ENCODE data around the gene LHPP.

Gene LHPP

DNA sequence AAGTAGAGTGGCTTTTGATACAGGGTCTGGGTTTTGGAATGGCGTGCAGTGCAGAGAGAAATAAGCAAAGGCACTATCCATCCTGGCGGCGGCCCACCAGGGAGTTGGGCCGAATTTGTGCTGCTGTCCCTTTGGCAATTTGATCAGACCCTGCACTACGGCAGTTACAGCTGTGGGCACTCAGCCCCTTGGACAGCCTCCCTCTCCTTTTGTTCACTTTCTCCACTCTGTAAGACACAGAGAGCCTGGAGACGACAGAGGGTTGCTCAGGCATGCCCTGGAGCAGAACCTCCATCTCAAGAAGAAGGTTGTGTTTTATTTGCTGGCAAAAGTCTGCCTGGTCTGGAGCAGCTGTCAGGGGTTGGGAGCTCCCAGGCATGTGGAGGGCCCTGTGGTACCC, 55.8 kb downstream of the LHPP start:
- CTCF ChIA-PET: interaction anchor here (1.0 to 1.4 kb wide), 2 partner anchors 12 to 310 kb away, joined by 4 to 7 read pairs; no protein-coding TSS in a partner anchor
- no peak for DNase-seq (ENCODE audit: low read depth, low spot score)
- TF ChIP-seq, protein P1, sequence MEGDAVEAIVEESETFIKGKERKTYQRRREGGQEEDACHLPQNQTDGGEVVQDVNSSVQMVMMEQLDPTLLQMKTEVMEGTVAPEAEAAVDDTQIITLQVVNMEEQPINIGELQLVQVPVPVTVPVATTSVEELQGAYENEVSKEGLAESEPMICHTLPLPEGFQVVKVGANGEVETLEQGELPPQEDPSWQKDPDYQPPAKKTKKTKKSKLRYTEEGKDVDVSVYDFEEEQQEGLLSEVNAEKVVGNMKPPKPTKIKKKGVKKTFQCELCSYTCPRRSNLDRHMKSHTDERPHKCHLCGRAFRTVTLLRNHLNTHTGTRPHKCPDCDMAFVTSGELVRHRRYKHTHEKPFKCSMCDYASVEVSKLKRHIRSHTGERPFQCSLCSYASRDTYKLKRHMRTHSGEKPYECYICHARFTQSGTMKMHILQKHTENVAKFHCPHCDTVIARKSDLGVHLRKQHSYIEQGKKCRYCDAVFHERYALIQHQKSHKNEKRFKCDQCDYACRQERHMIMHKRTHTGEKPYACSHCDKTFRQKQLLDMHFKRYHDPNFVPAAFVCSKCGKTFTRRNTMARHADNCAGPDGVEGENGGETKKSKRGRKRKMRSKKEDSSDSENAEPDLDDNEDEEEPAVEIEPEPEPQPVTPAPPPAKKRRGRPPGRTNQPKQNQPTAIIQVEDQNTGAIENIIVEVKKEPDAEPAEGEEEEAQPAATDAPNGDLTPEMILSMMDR (IDR thresholded peaks at IDR 0.05; ENCODE audit: insufficient read depth, low read length, missing control alignments): no peak
- POLR2A ChIA-PET: no interaction called here
- no peak overlapping the region for H3K4me3 ChIP-seq (ENCODE audit: low read depth, low read length)

DNA sequence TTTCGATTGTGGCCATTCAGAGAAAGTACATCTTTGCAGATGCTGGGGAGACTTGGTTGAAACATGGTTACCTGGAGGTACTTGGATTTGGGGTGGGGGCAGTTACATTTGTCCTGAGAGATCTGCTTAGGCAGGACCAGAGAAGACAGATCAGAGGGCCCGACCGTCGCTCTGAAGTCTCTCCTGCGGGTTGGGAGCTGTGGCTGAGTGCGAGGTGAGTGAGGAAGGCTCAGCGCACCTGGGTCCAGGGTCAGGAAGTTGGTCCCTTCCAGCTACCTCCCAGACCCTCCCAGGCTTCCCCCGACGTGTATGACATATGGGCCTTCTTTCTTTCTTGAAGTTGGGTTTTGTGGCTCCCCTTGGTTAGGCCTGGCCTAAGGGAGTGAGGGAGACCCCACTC, 56.3 kb downstream of the LHPP start:
- ChIA-PET CTCF (interaction anchor here (1.4 kb wide), 1 partner anchor 12 kb away, joined by 7 read pairs; no protein-coding TSS in a partner anchor), POLR2A (no interaction called here)
- no peak for DNase-seq (ENCODE audit: low read depth, low spot score)
- TF ChIP-seq, protein P1 (IDR thresholded peaks at IDR 0.05; ENCODE audit: insufficient read depth, low read length, missing control alignments): no peak
- no peak overlapping the region for H3K4me3 ChIP-seq (ENCODE audit: low read depth, low read length)

DNA sequence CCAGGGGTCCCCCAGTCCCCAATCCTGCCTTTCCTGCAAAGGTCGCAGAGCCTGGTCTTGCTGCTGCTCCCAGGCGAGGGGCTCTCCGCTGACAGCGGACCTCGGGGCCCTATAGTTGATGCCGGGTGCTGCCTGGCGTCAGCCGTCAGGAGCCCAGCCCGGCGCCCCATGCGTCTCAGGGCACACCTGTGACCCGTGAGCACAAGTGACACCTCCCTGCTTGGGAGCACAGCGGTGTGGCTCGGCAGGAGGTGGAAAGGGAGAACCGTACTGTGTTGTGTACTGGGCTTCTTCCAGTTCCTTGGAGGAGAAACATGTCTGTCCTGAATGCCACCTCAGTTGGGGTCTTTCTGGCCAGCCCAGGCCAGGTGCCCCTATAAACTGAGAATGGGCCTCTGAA, 56.7 kb downstream of the LHPP start:
- ChIA-PET CTCF (interaction anchor here (1.4 kb wide), 1 partner anchor 11 kb away, joined by 7 read pairs; no protein-coding TSS in a partner anchor), POLR2A (no interaction called here)
- no peak overlapping the region for H3K4me3 ChIP-seq (ENCODE audit: low read depth, low read length)
- DNase-seq (ENCODE audit: low read depth, low spot score): no peak
- TF ChIP-seq, protein P1 (IDR thresholded peaks at IDR 0.05; ENCODE audit: insufficient read depth, low read length, missing control alignments): no peak

DNA sequence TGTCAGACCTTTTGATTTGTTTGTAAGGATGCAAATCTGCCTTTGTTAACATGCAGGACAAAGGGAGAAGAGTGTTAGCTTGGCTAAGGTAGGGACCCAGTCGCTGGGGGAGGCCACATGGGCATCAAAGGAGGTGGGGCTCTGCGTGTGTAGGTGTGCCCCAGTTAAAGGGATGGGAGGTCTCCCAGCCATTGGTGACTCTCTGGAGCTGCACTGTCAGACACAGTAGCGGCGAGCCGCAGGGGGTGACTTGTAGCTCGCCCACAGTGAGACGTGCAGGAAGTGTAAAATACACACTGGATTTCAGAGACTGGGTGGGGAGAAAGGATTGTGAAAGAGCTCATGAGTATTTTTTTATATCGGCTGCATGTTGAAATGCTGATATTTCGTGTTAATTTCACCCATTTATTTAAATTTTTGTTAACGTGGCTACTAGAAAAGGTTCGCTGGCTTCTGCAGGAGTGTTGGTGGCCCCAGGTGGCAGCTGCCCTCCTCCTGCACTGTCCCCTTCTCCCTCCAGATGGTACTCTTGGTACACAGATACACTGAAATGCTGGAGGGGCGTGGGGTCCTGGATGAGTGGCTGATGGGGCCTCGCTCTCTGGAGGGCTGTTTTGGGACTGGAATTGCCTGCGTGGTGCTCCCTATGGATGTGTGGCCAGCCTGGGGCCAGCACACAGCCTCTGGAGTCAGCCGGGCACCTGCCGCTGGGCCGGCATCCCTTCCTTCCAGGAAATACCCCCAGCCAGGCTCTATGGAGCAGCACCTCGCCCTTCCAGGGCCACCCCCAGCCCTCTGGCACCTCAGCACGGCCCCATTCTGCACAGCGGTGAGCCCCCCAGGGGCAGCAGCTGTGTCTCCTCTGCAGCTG, 59.2 kb downstream of the LHPP start:
- CTCF ChIA-PET: interaction anchor here (1.4 to 1.7 kb wide), 2 partner anchors 9 to 10 kb away, joined by 4 to 6 read pairs; no protein-coding TSS in a partner anchor

DNA sequence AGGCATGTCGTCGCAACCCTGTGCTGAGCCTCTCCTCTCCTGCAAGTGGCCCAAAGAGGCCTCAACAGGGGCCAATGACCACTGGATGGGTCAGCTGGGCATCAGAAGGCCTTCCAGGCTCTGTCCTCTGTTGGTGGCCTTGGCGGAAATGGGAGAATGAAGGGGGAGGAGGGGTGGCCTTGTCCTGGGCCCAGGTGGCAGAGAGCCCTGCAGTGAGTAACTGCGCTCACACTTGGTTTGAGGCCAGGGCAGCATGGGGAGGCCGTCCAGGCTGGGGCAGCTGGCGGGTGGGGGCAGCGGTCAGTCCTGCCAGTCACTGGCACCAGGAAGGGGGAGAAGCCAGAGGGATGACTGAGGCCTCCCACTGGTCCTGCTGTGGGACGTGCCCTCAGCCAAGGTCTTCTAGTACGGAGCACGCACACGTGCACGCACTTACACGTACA, 59.8 kb downstream of the LHPP start:
- no peak for DNase-seq (ENCODE audit: low read depth, low spot score)
- CTCF ChIA-PET: interaction anchor here (4.0 kb wide), 1 partner anchor 220 kb away, joined by 29 read pairs; no protein-coding TSS in a partner anchor
- no peak overlapping the region for H3K4me3 ChIP-seq (ENCODE audit: low read depth, low read length)
- TF ChIP-seq, protein P1 (IDR thresholded peaks at IDR 0.05; ENCODE audit: insufficient read depth, low read length, missing control alignments): no peak
- POLR2A ChIA-PET: no interaction called here

More for the DNA sequence above, 59.2 kb downstream of the LHPP start:
- DNase-seq (ENCODE audit: low read depth, low spot score): no peak
- H3K4me3 ChIP-seq (ENCODE audit: low read depth, low read length): no peak overlapping the region
- POLR2A ChIA-PET: no interaction called here
- TF ChIP-seq, protein P1 (IDR thresholded peaks at IDR 0.05; ENCODE audit: insufficient read depth, low read length, missing control alignments): no peak
